Pons (tissue), 1 donor: Measurements from ENCODE around the gene ZNF107.
"Not testable (repeated sequence)": the region's sequence is repeated elsewhere in the genome, so short reads cannot be mapped to it uniquely, and the experiment has no call there.

ENCODE experiments used
- DNase-seq: peaks from one replicate; pipeline ENCODE4 v3.0.0-alpha.2; 2016; ENCODE audit warnings: low spot score

ZNF107 gene

DNA sequence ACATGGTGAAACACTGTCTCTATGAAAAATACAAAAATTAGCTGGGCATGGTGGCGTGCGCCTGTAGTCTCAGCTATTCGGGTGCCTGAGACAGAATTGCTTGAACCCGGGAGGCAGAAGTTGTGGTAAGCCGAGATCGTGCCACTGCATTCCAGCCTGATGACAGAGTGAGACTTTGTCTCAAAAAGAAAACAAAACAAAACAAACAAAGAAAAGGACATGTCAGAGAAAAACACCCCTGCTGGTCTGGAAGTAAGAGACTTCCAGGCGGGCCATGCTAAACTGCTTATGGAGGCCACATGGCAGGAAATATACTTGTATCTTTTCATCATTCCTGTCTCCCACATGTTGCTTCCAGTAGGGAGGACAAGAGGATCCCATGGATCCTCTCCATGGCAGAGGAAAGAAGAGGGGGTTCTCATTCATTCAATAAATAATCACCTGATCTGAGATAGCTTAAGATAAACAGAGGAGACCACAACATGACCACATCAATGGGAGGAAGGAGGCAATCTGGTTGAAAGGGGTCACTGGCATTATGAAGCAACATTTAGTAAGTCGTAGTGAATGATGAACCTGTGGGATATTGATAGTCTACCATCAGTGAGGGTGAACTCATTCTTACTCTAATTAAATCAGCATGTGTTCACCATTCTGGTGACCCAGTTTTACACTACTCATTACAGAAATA is 67.8 kb downstream of the ZNF107 start:
- DNase-seq, result no peak

GRCh38 chr7:64736575-64736974 is 70.6 kb downstream of the ZNF107 start:
- DNase-seq, result no peak

GRCh38 chr7:64738403-64738802 is 72.5 kb downstream of the ZNF107 start:
- not testable (repeated sequence) for DNase-seq

DNA sequence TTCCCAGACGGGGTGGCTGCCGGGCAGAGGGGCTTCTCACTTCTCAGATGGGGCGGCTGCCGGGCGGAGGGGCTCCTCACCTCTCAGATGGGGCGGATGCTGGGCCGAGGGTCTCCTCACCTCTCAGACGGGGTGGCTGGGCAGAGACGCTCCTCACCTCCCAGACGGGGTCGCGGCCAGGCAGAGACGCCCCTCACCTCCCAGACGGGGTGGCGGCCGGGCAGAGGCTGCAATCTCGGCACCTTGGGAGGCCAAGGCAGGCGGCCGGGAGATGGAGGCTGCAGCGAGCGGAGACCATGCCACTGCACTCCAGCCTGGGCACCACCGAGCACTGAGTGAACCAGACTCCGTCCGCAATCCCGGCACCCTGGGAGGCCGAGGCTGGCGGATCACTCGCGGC is 73.0 kb downstream of the ZNF107 start:
- not testable (repeated sequence) for DNase-seq

DNA sequence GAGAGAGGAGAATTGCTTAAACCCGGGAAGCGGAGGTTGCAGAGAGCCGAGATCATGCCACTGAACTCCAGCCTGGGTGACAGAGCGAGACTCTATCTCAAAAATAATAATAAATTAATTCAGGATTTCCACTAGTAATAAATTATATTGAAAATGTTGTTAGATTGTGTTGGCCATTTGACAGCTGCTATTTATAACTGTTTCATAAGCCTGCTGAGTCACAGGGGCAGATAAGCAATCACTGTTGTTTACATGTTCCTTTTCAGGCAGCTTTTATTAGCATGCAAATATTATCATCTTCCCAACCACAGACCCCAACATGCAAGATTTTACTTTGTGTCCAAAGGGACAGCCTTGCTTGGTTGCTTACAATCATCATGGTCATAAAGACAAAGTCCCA is 78.7 kb downstream of the ZNF107 start:
- DNase-seq, result no peak

DNA sequence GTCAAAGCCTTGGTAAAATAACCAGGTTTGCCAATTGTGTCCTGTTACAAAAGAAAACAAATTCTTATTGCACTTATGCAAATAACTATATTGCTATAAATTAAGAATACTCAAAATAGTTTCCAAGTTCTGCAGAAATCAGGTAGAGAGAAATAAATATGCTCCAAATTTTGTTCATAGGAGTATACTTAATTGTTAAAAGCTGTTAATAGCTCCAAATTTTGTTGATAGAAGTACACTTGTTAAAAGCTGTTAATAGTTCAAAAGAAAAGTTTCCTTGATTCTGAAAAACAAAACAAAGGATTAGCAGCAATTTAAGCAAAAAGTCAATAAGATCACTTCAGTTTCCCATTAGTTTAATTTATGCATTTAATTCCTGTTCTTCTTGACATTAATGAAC is 81.9 kb downstream of the ZNF107 start:
- DNase-seq, result no peak

- no peak for DNase-seq
These were observed 87.1 kb downstream of the ZNF107 start for GRCh38 chr7:64753032-64753431.

DNA sequence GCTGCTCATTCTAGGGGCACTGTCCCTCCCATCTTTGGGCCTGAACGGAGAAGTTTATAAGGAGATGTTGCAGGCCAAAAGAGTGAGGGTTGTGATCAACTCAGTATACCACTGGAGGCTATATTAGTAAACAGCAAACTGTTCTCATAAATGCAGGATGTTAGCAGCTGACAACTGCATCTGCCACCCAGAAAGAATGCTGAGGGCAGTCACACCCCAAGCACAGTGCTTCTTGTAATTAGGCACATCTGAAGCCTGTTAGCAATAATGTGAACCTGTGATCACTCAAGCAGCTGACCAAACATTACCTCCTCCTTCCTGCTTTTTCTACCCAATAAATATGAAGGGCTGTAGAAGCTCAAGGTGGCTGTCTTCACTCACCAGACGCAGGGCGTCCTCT is 89.9 kb downstream of the ZNF107 start:
- DNase-seq, result no peak

DNA sequence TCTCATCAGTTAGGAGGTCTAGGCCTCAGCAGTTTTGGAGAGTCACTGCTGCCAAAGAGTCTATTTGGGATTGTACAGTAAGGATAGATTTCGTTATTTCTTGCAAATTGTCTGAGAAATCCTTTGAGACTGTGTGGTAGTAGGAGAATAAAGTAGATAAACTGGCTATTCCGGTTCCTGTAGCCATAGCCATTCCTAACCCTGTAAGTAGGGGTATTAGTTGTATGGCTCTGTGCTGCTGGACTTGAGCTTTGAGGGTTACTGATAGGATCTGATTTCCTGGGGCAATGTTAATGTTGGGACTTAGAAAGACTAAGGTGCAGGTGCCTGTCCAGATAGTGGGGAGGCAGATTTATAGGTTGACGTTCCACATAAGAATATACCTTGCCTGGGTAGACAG is 92.2 kb downstream of the ZNF107 start:
- DNase-seq, result no peak
